Nucleus accumbens (tissue), 56 donors: ENCODE data around the gene TBK1.
"Not testable (repeated sequence)": the region's sequence is repeated elsewhere in the genome, so short reads cannot be mapped to it uniquely, and the experiment has no call there.

ENCODE experiments used
- DNase-seq, 56 donors: peaks; one replicate each; lab custom pipeline; 2025; lab: John Stamatoyannopoulos, UW

Gene TBK1

DNA sequence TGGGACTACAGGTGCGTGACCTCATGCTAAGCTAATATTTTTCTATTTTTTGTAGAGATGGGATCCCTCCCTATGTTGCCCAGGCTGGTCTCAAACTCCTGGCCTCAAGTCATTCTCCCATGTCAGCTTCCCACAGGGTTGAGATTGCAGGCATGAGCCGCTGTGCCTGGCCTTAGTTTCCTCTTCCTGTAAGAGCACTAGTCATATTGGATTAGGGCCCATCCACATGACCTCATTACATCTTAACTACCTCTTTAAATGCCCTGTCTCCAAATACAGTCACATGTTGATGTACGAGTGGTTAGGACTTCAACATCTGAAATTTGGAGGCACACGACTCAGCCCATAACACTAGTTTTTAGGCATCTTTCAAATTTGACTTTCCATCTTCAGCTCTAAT lies 86.2 kb downstream of the TBK1 start:
- no peak for DNase-seq

DNA sequence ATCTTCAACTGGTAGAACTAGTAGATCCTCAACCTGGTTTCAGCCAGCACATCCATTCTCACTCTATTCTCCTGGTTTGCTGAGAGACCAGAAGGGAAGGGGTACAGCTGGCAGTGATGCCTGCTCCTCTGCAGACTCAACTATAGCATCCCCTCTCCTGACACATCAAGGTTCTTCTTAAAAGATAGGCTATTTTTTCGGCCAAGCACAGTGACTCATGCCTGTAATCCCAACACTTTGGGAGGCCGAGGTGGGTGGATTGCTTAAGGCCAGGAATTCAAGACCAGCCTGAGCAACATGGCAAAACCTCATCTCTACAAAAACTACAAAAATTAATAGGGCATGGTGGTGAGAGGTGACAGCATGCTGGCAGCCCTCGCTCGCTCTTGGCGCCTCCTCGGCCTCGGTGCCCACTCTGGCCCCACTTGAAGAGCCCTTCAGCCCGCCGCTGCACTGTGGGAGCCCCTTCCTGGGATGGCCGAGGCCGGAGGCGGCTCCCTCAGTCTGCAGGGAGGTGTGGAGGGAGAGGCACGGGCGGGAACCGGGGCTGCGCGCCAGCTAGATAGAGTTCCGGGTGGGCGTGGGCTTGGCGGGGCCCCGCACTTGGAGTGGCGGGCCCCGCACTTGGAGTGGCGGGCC lies 90.6 kb downstream of the TBK1 start:
- DNase-seq: not testable (repeated sequence)

DNA sequence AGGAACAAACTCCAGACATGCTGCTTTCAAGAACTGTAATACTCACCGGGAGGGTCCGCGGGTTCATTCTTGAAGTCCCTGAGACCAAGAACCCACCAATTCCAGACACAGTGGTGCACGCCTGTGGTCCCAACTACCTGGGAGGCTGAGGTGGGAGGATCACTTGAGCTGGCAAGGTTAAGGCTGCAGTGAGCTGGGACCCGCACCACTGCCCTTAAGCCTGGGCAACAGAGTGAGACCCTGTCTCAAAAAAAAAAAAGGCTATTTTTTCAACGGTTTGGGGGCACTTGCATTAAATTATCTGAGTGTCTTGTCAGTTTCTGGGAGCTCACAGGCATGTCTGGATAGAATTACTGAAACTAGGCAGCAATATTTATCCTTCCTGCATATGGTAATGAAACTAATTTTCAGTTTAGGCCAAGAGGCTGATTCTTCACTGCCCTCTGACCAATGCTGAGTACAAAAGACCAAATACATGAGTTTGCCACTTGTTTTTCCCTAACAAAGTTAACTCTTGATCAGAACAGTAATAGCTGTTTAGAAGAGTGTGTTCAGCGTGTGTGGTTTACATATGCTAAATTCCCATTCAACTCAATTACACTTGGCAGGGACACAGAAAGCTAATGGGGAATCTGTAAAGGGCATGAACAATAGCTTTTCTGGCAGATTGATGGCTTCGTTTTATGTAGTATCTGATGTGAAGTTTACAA lies 92.6 kb downstream of the TBK1 start:
- DNase-seq: no peak

DNA sequence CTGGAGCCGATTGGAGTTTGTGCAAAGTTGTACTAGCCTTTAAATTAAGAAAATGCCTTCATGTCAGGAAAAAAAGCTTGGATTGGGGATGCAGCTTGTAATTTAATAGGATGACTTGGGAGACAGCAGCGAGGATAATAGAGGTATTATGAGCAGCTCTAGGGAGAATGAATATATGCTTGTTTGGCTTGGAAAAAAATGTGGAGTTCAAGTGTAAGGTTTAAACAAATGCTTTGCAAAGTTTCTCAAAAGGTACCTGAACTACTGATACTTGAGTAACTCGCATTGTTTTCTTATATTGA lies 93.1 kb downstream of the TBK1 start:
- no peak for DNase-seq

DNA sequence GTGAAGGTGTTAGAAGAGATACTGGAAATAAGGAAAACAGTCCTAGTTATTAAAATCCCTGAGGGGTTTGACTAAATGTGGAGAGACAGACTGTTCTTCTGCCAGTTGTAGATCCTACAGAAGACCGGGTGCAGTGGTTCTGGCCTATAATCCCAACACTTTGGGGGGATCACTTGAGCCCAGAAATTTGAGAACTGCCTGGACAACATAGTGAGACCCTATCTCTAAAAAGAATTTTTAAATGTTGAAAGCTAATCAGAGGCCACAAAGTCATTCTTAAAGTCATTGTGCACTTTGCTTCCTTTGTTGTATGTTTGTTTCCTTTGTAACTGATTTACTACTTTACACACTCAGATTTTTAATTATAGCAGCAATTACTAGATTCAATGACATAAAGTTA lies 97.2 kb downstream of the TBK1 start:
- no peak for DNase-seq

DNA sequence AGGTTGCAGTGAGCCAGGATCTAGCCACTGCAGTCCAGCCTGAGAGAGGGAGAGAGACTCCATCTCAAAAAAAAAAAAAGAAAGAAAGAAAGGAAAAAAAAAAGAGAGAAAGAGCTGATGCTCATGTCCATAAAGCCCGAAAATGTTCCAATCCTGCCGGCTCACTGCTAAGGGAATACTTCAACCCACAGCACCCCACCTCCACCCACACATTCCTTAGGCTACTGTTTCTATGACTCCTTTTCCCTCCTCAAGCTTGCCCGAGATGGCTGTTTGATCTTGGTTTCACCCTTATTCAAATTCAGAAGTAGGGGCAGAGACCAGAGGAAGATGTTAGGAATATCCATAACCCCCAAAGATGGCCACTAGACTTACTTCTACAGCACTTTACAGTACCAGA lies 98.8 kb downstream of the TBK1 start:
- no peak for DNase-seq

DNA sequence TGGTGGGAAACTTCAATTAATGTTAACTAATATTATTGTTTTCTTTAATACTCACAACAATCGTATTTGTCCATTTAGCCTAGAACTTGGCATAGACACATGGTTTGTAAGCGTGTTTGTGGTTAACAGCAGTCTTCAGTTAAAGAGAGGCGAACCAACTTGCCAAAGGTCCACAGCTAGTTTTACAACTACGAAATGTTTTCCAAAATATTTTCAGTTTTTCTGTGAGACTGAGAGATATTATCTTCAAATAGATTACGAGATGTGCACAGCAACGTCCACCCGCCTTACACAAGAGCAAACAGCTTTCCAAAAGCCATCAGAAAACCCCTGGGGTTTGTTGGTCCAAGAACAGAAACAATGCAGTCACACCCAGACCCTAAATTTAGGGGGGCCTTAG lies 99.8 kb downstream of the TBK1 start:
- no peak for DNase-seq
